Fibroblast of lung (primary cell): ENCODE data around the gene SLC4A3. TPM values are rescaled to one million over a fixed set of nuclear protein-coding genes. Genes with fewer than 3 reads are reported as not detected.

Experiments used
- polyA plus RNA-seq, 2 donors: library from polyadenylated mRNA; depleted of rRNA in 1 of 2; stranded (reverse) in 1 of 2; unstranded in 1 of 2; fragments of >200 nt; gene quantifications; 2 replicates each; pipeline ENCODE4 v1.2.1, GENCODE V29; 2011 to 2012; ENCODE audit warnings: missing spikeins in 1 of 2
- total RNA-seq: library from RNA; depleted of rRNA; stranded (reverse); fragments of >200 nt; gene quantifications from 2 replicates; pipeline ENCODE4 v1.2.1, GENCODE V29; 2014

Gene SLC4A3
- total and polyA plus RNA-seq, 2 donors (not counting 1 experiment from before 2014, with no cell fraction given), result 1.4 to 1.5 TPM

Other genes starting within 250 kb of the SLC4A3 start
- gene DNPEP, start 239.7 kb upstream of the SLC4A3 start, total RNA-seq, result 69.9 and 72.5 TPM in 2 replicates
- gene DNPEP, start 239.7 kb upstream of the SLC4A3 start, polyA plus RNA-seq, result 38.2 and 44.0 TPM in 2 replicates
- 34.7 and 69.3 TPM in 2 replicates for gene DES, start 209.3 kb upstream of the SLC4A3 start, total RNA-seq
- gene DES, start 209.3 kb upstream of the SLC4A3 start, polyA plus RNA-seq, result 3.8 and 11.0 TPM in 2 replicates
- gene SPEG, start 192.8 kb upstream of the SLC4A3 start, total RNA-seq, result 13.1 and 20.1 TPM in 2 replicates
- gene SPEG, start 192.8 kb upstream of the SLC4A3 start, polyA plus RNA-seq, result 5.6 and 9.5 TPM in 2 replicates
- 36.5 and 38.3 TPM in 2 replicates for gene GMPPA, start 128.7 kb upstream of the SLC4A3 start, total RNA-seq
- gene GMPPA, start 128.7 kb upstream of the SLC4A3 start, polyA plus RNA-seq, result 59.7 and 72.4 TPM in 2 replicates
- under 0.01 and 0.33 TPM in 2 replicates for gene ASIC4, start 113.1 kb upstream of the SLC4A3 start, total RNA-seq
- gene ASIC4, start 113.1 kb upstream of the SLC4A3 start, polyA plus RNA-seq, result not detected in 2 replicates
- 46.0 and 58.8 TPM in 2 replicates for gene CHPF, start 83.8 kb upstream of the SLC4A3 start, total RNA-seq
- 23.9 and 35.8 TPM in 2 replicates for gene CHPF, start 83.8 kb upstream of the SLC4A3 start, polyA plus RNA-seq
- gene TMEM198, start 83.6 kb upstream of the SLC4A3 start, total RNA-seq, result 0.77 and 0.99 TPM in 2 replicates
- gene TMEM198, start 83.6 kb upstream of the SLC4A3 start, polyA plus RNA-seq, result 0.49 and 0.70 TPM in 2 replicates
- gene OBSL1, start 56.1 kb upstream of the SLC4A3 start, total RNA-seq, result 28.7 and 34.4 TPM in 2 replicates
- gene OBSL1, start 56.1 kb upstream of the SLC4A3 start, polyA plus RNA-seq, result 15.2 and 24.7 TPM in 2 replicates
- gene INHA, start 55.3 kb upstream of the SLC4A3 start, total RNA-seq, result 0.26 and 0.50 TPM in 2 replicates
- gene INHA, start 55.3 kb upstream of the SLC4A3 start, polyA plus RNA-seq, result 0.07 and 0.15 TPM in 2 replicates
- gene STK11IP, start 29.8 kb upstream of the SLC4A3 start, total RNA-seq, result 12.8 and 16.8 TPM in 2 replicates
- gene STK11IP, start 29.8 kb upstream of the SLC4A3 start, polyA plus RNA-seq, result 5.6 and 6.7 TPM in 2 replicates